T-helper 2 cell (primary cell): Measurements from ENCODE around the gene HK1.
"Not testable (repeated sequence)": the region's sequence is repeated elsewhere in the genome, so short reads cannot be mapped to it uniquely, and the experiment has no call there.

ENCODE experiments used
- DNase-seq, 5 experiments: peaks; one replicate each; pipeline versions ENCODE4 v3.0.0 to v3.0.0-alpha.2; 2012 to 2022

The HK1 gene

GRCh38 chr10:69259547-69260243, 18.6 kb upstream of the HK1 start:
- DNase-seq = no peak

- no peak for DNase-seq
Measured at GRCh38 chr10:69261184-69261583, 17.1 kb upstream of the HK1 start.

GRCh38 chr10:69262292-69262751, 16.0 kb upstream of the HK1 start:
- peak in 1 of 5 experiments; percentile 85 for DNase-seq

GRCh38 chr10:69265521-69265920, 12.8 kb upstream of the HK1 start:
- no peak for DNase-seq

GRCh38 chr10:69268761-69269416, 9.4 kb upstream of the HK1 start:
- no peak for DNase-seq

- DNase-seq = no peak
Measured at GRCh38 chr10:69269761-69270160, 8.5 kb upstream of the HK1 start.

GRCh38 chr10:69270990-69271389, 7.3 kb upstream of the HK1 start:
- DNase-seq = no peak

- DNase-seq = no peak
Measured at GRCh38 chr10:69272624-69273023, 5.7 kb upstream of the HK1 start.

GRCh38 chr10:69275444-69275843, 2.9 kb upstream of the HK1 start:
- no peak for DNase-seq

- DNase-seq = no peak
Measured at GRCh38 chr10:69276503-69276902, 1.8 kb upstream of the HK1 start.

- no peak for DNase-seq
Measured at GRCh38 chr10:69279110-69279509, 814 bp downstream of the HK1 start.

- DNase-seq = no peak
Measured at GRCh38 chr10:69281507-69282413, 3.5 kb downstream of the HK1 start.

GRCh38 chr10:69284402-69284801, 6.1 kb downstream of the HK1 start:
- DNase-seq = not testable (repeated sequence)

GRCh38 chr10:69285699-69286098, 7.4 kb downstream of the HK1 start:
- no peak for DNase-seq

GRCh38 chr10:69287181-69287580, 8.9 kb downstream of the HK1 start:
- DNase-seq = no peak

- DNase-seq = no peak
Measured at GRCh38 chr10:69290993-69291392, 12.7 kb downstream of the HK1 start.

- DNase-seq = no peak
Measured at GRCh38 chr10:69292459-69292858, 14.2 kb downstream of the HK1 start.

- DNase-seq = no peak
Measured at GRCh38 chr10:69295027-69295636, 16.8 kb downstream of the HK1 start.

- DNase-seq = no peak
Measured at GRCh38 chr10:69303632-69304051, 25.3 kb downstream of the HK1 start.

- DNase-seq = no peak
Measured at GRCh38 chr10:69306421-69306820, 28.1 kb downstream of the HK1 start.

GRCh38 chr10:69307434-69307833, 29.1 kb downstream of the HK1 start:
- no peak for DNase-seq

GRCh38 chr10:69308304-69308703, 30.0 kb downstream of the HK1 start:
- DNase-seq = not testable (repeated sequence)

GRCh38 chr10:69311309-69311708, 33.0 kb downstream of the HK1 start:
- no peak for DNase-seq
